HL-60 (cell line): ENCODE results near the gene COPS9.

ENCODE experiments used
- DNase-seq, 2 experiments: peaks; one replicate each; pipeline ENCODE4 v3.0.0-alpha.2; 2010 to 2020; ENCODE audit warnings: low read depth in 1 of 2, low spot score in 1 of 2
- H3K27ac ChIP-seq: fragments of 250-450 bp; sonication (Bioruptor Pico); replicated peaks from 2 replicates; pipeline ENCODE4 v1.5.1; 2020; ENCODE audit warnings: mild to moderate bottlenecking, moderate library complexity
- H3K27me3 ChIP-seq: fragments of 250-450 bp; sonication (Bioruptor Pico); 2 replicates; pipeline ENCODE4 v1.5.1; 2021; ENCODE audit warnings: mild to moderate bottlenecking, moderate library complexity; ENCODE audit not compliant: insufficient read depth, poor library complexity, severe bottlenecking
- H3K4me3 ChIP-seq: replicated peaks from 2 replicates; pipeline ENCODE4 v1.5.1; 2011; ENCODE audit warnings: mild to moderate bottlenecking, control low read depth, low read length; ENCODE audit not compliant: insufficient read depth
- GABPA ChIP-seq: IDR thresholded peaks from 2 replicates; pipeline ENCODE4 v1.6.1; 2012; ENCODE audit warnings: low read depth
- POLR2AphosphoS5 ChIP-seq: IDR thresholded peaks from 2 replicates; pipeline ENCODE4 v1.6.1; 2012; ENCODE audit warnings: low read depth
- SPI1 ChIP-seq: IDR thresholded peaks from 2 replicates; pipeline ENCODE4 v1.6.1; 2012; ENCODE audit warnings: low read depth, mild to moderate bottlenecking, borderline replicate concordance
- long read RNA-seq: library from polyadenylated mRNA; unstranded; transcript quantifications from one replicate; pipeline ENCODE4 v2.0.0, GENCODE V29; 2020
- TF ChIP-seq, protein P1 (sequence below): IDR thresholded peaks from one replicate; pipeline ENCODE4 v1.5.1; 2011; ENCODE audit warnings: low read length, control low read depth, inconsistent platforms; ENCODE audit not compliant: insufficient read depth
- TF ChIP-seq, protein P2 (sequence below): IDR thresholded peaks from 2 replicates; pipeline ENCODE4 v1.6.1; 2012; ENCODE audit warnings: low read depth; ENCODE audit not compliant: insufficient replicate concordance

Gene COPS9
- long read RNA-seq, partial matches to known transcripts = 0 of 1 reads
- long read RNA-seq, other reads (novel, unspliced or antisense) = 0 of 1 reads

DNA sequence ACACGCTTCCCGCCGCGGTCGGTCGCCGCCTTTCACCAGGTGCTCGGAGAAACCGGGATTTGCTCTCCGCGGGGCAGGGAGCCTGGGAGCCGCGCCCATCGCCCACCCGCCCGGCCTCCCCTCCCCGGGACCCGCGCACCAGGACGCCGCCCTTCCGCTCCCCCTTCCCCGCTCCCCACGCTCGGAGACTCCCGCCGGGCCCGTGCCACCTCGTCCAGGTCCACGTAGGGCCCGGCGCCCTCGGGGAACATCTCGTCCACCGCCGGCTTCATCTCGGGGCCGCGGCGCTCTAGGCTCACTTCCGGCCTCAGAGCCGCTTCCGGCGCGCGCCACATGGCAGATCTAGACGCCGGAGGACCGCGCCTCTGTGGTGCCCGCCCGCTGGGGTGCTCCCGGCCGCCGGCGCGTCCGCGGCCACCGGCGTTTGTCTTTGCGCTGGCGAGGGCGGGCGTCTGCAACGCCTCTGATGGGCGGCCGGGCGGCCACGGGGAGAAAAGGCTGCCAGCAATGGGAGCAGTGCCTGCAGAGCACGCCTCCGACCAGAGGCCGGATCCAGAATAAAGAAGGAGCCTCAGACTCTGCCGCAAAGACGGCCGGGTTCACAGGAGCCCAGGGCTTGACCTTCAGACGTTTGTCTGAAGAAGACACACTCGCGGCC, at the start of gene COPS9:
COPS9 (minus strand) TSS at position 293 of the 658 bp plus-strand sequence; CDS start at position 272, 21 bp downstream.
- peak within 1 kb of the TSS; percentile 98 for H3K4me3 ChIP-seq
- DNase-seq = peak; percentile 76 to 83
- no peaks in the 10 kb centered on the region for H3K27me3 ChIP-seq
- peak within 1 kb of the TSS; percentile 62 for H3K27ac ChIP-seq
- TF ChIP-seq SPI1 (no peak), POLR2AphosphoS5 (peak; percentile 83), GABPA (peak; percentile 95)
- TF ChIP-seq, protein P1, sequence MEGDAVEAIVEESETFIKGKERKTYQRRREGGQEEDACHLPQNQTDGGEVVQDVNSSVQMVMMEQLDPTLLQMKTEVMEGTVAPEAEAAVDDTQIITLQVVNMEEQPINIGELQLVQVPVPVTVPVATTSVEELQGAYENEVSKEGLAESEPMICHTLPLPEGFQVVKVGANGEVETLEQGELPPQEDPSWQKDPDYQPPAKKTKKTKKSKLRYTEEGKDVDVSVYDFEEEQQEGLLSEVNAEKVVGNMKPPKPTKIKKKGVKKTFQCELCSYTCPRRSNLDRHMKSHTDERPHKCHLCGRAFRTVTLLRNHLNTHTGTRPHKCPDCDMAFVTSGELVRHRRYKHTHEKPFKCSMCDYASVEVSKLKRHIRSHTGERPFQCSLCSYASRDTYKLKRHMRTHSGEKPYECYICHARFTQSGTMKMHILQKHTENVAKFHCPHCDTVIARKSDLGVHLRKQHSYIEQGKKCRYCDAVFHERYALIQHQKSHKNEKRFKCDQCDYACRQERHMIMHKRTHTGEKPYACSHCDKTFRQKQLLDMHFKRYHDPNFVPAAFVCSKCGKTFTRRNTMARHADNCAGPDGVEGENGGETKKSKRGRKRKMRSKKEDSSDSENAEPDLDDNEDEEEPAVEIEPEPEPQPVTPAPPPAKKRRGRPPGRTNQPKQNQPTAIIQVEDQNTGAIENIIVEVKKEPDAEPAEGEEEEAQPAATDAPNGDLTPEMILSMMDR = no peak
- TF ChIP-seq, protein P2, sequence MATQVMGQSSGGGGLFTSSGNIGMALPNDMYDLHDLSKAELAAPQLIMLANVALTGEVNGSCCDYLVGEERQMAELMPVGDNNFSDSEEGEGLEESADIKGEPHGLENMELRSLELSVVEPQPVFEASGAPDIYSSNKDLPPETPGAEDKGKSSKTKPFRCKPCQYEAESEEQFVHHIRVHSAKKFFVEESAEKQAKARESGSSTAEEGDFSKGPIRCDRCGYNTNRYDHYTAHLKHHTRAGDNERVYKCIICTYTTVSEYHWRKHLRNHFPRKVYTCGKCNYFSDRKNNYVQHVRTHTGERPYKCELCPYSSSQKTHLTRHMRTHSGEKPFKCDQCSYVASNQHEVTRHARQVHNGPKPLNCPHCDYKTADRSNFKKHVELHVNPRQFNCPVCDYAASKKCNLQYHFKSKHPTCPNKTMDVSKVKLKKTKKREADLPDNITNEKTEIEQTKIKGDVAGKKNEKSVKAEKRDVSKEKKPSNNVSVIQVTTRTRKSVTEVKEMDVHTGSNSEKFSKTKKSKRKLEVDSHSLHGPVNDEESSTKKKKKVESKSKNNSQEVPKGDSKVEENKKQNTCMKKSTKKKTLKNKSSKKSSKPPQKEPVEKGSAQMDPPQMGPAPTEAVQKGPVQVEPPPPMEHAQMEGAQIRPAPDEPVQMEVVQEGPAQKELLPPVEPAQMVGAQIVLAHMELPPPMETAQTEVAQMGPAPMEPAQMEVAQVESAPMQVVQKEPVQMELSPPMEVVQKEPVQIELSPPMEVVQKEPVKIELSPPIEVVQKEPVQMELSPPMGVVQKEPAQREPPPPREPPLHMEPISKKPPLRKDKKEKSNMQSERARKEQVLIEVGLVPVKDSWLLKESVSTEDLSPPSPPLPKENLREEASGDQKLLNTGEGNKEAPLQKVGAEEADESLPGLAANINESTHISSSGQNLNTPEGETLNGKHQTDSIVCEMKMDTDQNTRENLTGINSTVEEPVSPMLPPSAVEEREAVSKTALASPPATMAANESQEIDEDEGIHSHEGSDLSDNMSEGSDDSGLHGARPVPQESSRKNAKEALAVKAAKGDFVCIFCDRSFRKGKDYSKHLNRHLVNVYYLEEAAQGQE = no peak

DNA sequence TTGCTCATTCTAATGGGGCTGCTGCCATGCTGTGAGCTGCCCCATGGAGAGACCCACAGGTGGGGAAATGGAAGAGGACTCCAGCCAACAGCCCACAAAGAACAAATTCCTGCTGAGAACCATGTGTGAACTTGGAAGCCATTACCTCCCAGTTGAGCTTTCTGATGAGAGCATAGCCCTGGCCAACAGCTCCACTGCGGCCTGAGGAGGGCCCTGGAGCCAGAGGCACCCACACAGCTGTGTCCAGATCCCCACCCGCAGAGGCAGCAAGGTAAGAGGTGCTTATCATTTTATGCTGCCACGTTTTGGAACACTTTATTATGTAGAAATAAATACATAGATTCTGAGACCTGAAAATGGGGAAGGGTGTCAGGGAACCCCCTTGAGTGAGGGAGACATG, 48.6 kb upstream of the COPS9 start:
- no peak for TF ChIP-seq GABPA
- TF ChIP-seq, protein P1 = no peak
- TF ChIP-seq POLR2AphosphoS5 = no peak
- TF ChIP-seq, protein P2 = no peak
- TF ChIP-seq SPI1 = no peak
- Histone ChIP-seq H3K27ac (no peak overlapping the region), H3K27me3 (peaks cover 4% of the 10 kb centered on the region), H3K4me3 (no peak overlapping the region)
- no peak for DNase-seq

DNA sequence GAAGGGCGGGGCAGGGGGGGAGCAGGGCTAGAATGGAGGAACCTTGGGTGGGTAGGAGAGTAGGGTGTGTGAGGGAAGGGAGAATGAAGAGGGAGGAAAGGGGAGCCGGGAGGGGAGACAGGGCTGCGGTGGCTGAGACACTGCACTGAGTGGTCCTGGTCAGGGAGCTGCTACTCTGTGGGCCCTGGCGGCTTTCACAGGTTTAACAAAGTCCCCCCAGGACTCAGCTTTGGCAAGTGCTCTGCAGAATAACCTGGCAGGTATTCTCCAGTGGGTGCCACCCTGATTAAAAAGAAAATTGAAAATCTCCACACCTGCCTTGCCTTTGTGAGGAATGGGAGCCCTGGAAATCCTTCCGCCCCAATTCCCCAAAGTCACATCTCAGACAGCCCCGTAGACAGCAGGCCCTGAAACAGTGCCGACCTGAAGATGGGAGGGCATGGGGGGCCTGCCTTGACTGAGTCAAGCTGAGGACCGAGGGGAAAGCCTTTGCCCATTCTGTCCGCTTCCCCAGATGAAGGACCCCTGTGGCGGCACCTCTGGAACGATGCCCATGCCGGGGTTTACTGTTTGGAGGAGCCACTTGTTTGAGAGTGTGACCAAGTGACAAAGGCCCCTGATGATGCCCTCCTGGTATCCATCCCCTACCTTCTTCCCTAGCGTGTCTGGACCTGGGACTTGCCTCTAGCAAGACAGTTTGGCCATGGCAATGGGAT, 47.9 kb upstream of the COPS9 start:
- Histone ChIP-seq H3K27me3 (peaks cover 4% of the 10 kb centered on the region), H3K27ac (no peak overlapping the region), H3K4me3 (no peak overlapping the region)
- TF ChIP-seq, protein P1 = no peak
- no peak for DNase-seq
